Keratinocyte (primary cell): ENCODE data around the gene ZNF445. TPM values are rescaled to one million over a fixed set of nuclear protein-coding genes. Genes with fewer than 3 reads are reported as not detected.

Source experiments
- DNase-seq: peaks from one replicate; pipeline ENCODE4 v3.0.0-alpha.2; 2011; ENCODE audit warnings: low read depth, missing footprints, low spot score
- FAIRE-seq: peaks from 2 replicates; lab custom pipeline; 2011; peaks lifted over from hg19 to GRCh38; lab: Jason Lieb, UNC
- H2AFZ ChIP-seq: 2 replicates; pipeline ENCODE4 v1.6.0; 2012; ENCODE audit warnings: low read length, control low read depth, inconsistent platforms; ENCODE audit not compliant: control insufficient read depth
- H3K27ac ChIP-seq: 2 replicates; pipeline ENCODE4 v1.5.1; 2011; ENCODE audit warnings: low read length; ENCODE audit not compliant: control insufficient read depth, insufficient read depth
- H3K27me3 ChIP-seq: 3 replicates; pipeline ENCODE4 v1.6.0; 2011; ENCODE audit warnings: low read length; ENCODE audit not compliant: control insufficient read depth, insufficient read depth; ENCODE audit errors: extremely low read depth
- H3K36me3 ChIP-seq, 2 experiments: 2 replicates in 1 of 2; 3 replicates in 1 of 2; pipeline ENCODE4 v1.5.1; 2011; ENCODE audit warnings: low read length in 2 of 2, mild to moderate bottlenecking in 1 of 2; ENCODE audit not compliant: control insufficient read depth in 2 of 2, insufficient read depth in 2 of 2; ENCODE audit errors: extremely low read depth in 1 of 2
- H3K4me1 ChIP-seq: 3 replicates; pipeline ENCODE4 v1.5.1; 2011; ENCODE audit warnings: low read length; ENCODE audit not compliant: control insufficient read depth, insufficient read depth; ENCODE audit errors: extremely low read depth
- H3K4me2 ChIP-seq: 3 replicates; pipeline ENCODE4 v1.6.0; 2011; ENCODE audit warnings: low read depth, low read length; ENCODE audit not compliant: control insufficient read depth, insufficient read depth; ENCODE audit errors: extremely low read depth
- H3K4me3 ChIP-seq, 3 experiments: fragments of 200-600 bp in 1 of 3; sonication (generic) in 1 of 3; 2 replicates in 2 of 3; 3 replicates in 1 of 3; pipeline ENCODE4 v1.5.1; 2011 to 2016; ENCODE audit warnings: low read length in 3 of 3, mild to moderate bottlenecking in 3 of 3, control low read depth in 2 of 3, inconsistent platforms in 1 of 3, low read depth in 1 of 3, mixed read lengths in 1 of 3, mixed run types in 1 of 3, moderate library complexity in 1 of 3; ENCODE audit not compliant: control insufficient read depth in 2 of 3, insufficient read depth in 2 of 3; ENCODE audit errors: extremely low read depth in 1 of 3
- H3K79me2 ChIP-seq: 2 replicates; pipeline ENCODE4 v1.6.0; 2012; ENCODE audit warnings: low read length; ENCODE audit not compliant: control insufficient read depth, insufficient read depth
- H3K9ac ChIP-seq: 3 replicates; pipeline ENCODE4 v1.6.0; 2011; ENCODE audit warnings: low read length; ENCODE audit not compliant: control insufficient read depth, insufficient read depth; ENCODE audit errors: extremely low read depth
- H3K9me1 ChIP-seq: 3 replicates; pipeline ENCODE4 v1.6.0; 2011; ENCODE audit warnings: low read length; ENCODE audit not compliant: control insufficient read depth, insufficient read depth; ENCODE audit errors: extremely low read depth
- H3K9me3 ChIP-seq: 2 replicates; pipeline ENCODE4 v1.5.1; 2012; ENCODE audit warnings: low read depth, low read length; ENCODE audit not compliant: control insufficient read depth
- H4K20me1 ChIP-seq: 3 replicates; pipeline ENCODE4 v1.6.0; 2011; ENCODE audit warnings: low read length; ENCODE audit not compliant: control insufficient read depth, insufficient read depth; ENCODE audit errors: extremely low read depth
- EZH2 ChIP-seq: IDR thresholded peaks from one replicate; pipeline ENCODE4 v1.6.1; 2012; ENCODE audit warnings: inconsistent platforms, mild to moderate bottlenecking, low read length, moderate library complexity
- dilution Hi-C: fragments of 300-500 bp; cut with MboI; formaldehyde crosslinking; loops from one replicate; pipeline ENCODE4 v1.7.0; 2020; ENCODE audit warnings: low sequenced_read_pairs; ENCODE audit not compliant: extremely low pct_ligation_motif_present
- polyA plus RNA-seq, 5 experiments: library from polyadenylated mRNA; depleted of rRNA in 3 of 5; stranded (reverse) in 3 of 5; stranded (forward) in 1 of 5; unstranded in 1 of 5; fragments of >200 nt; gene quantifications; 1 replicate in 1 of 5; 2 replicates in 3 of 5; 3 replicates in 1 of 5; pipeline versions ENCODE4 v1.2.1 to v1.2.3, GENCODE V29; 2011 to 2012; ENCODE audit warnings: missing spikeins in 2 of 5, low read depth in 1 of 5, low replicate concordance in 1 of 5
- TF ChIP-seq, protein P1 (sequence below), 3 experiments: IDR thresholded peaks in 1 of 3; conservative IDR thresholded peaks in 1 of 3; optimal IDR thresholded peaks in 1 of 3; 2 replicates in 2 of 3; 3 replicates in 1 of 3; pipeline versions ENCODE3 to v1.5.1; 2011; ENCODE audit warnings: low read length in 3 of 3, mild to moderate bottlenecking in 3 of 3, moderate library complexity in 2 of 3, control low read depth in 1 of 3, inconsistent platforms in 1 of 3; ENCODE audit not compliant: insufficient read depth in 2 of 3; ENCODE audit errors: extremely low read depth in 1 of 3

The ZNF445 gene
- polyA plus RNA-seq, 1 donor (not counting 4 experiments of a cell fraction or from before 2014, with no cell fraction given), result 3.3 TPM

GRCh38 chr3:44414517-44415090 lies 62.9 kb downstream of the ZNF445 start:
- DNase-seq (no peak), FAIRE-seq (no peak)
- H3K9me1 ChIP-seq, result no peaks in the 10 kb centered on the region
- H3K4me2 ChIP-seq, result no peak overlapping the region
- H3K4me3 ChIP-seq, result no peak overlapping the region
- no peak overlapping the region for H3K9ac ChIP-seq
- no peak overlapping the region for H3K27ac ChIP-seq
- no peaks in the 10 kb centered on the region for H4K20me1 ChIP-seq
- H2AFZ ChIP-seq, result no peak overlapping the region
- no peaks in the 10 kb centered on the region for H3K79me2 ChIP-seq
- no peaks in the 10 kb centered on the region for H3K27me3 ChIP-seq
- H3K36me3 ChIP-seq, result peaks cover 0 to 2% of the 10 kb centered on the region in 2 experiments
- no peak for TF ChIP-seq EZH2
- TF ChIP-seq, protein P1, sequence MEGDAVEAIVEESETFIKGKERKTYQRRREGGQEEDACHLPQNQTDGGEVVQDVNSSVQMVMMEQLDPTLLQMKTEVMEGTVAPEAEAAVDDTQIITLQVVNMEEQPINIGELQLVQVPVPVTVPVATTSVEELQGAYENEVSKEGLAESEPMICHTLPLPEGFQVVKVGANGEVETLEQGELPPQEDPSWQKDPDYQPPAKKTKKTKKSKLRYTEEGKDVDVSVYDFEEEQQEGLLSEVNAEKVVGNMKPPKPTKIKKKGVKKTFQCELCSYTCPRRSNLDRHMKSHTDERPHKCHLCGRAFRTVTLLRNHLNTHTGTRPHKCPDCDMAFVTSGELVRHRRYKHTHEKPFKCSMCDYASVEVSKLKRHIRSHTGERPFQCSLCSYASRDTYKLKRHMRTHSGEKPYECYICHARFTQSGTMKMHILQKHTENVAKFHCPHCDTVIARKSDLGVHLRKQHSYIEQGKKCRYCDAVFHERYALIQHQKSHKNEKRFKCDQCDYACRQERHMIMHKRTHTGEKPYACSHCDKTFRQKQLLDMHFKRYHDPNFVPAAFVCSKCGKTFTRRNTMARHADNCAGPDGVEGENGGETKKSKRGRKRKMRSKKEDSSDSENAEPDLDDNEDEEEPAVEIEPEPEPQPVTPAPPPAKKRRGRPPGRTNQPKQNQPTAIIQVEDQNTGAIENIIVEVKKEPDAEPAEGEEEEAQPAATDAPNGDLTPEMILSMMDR (optimal IDR thresholded peaks at IDR 0.05 in 1 of 3, IDR thresholded peaks at IDR 0.05 in 1 of 3, conservative IDR thresholded peaks at IDR 0.05 in 1 of 3; ENCODE audit: extremely low read depth in 1 of 3, insufficient read depth in 2 of 3, low read length in 3 of 3), result no peak
- dilution Hi-C loops, result no loop called here
- no peaks in the 10 kb centered on the region for H3K9me3 ChIP-seq
- H3K4me1 ChIP-seq, result no peaks in the 10 kb centered on the region

DNA sequence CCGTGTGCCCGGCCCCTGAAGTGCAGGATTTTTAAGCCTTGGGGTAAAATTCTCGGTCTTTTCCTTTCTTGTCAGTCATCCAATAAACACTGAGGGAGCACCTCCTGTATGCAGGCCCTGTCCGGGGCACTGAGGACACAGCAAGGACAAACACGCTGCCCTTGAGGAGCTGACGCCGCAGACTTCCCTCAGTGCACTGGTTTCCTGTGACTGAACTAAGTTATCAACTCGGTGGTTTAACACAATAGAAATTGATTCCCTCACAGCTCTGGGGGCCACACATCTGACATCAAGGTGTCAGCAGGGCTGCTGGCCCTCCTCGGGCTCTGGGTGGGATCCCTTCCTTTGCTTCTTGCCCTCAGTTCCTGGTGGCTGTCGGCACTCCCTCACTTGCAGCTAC lies 65.1 kb downstream of the ZNF445 start:
- H3K27me3 ChIP-seq, result no peaks in the 10 kb centered on the region
- no peaks in the 10 kb centered on the region for H3K4me1 ChIP-seq
- no peak overlapping the region for H3K27ac ChIP-seq
- no peaks in the 10 kb centered on the region for H3K9me3 ChIP-seq
- no peaks in the 10 kb centered on the region for H3K79me2 ChIP-seq
- no peak for FAIRE-seq
- no peak overlapping the region for H3K4me3 ChIP-seq
- dilution Hi-C loops, result no loop called here
- H3K4me2 ChIP-seq, result no peak overlapping the region
- TF ChIP-seq, protein P1 (optimal IDR thresholded peaks at IDR 0.05 in 1 of 3, IDR thresholded peaks at IDR 0.05 in 1 of 3, conservative IDR thresholded peaks at IDR 0.05 in 1 of 3; ENCODE audit: extremely low read depth in 1 of 3, insufficient read depth in 2 of 3, low read length in 3 of 3), result no peak
- no peak for TF ChIP-seq EZH2
- peaks cover 0 to 2% of the 10 kb centered on the region in 2 experiments for H3K36me3 ChIP-seq
- no peak overlapping the region for H2AFZ ChIP-seq
- H3K9ac ChIP-seq, result no peak overlapping the region
- DNase-seq, result no peak
- H3K9me1 ChIP-seq, result no peaks in the 10 kb centered on the region
- no peaks in the 10 kb centered on the region for H4K20me1 ChIP-seq
